Breast epithelium (tissue), 4 donors: ENCODE measurements around the gene SLC10A3. TPM values are rescaled to one million over a fixed set of nuclear protein-coding genes. Genes with fewer than 3 reads are reported as not detected.
A peak's percentile ranks its signal among the peaks of the same experiment; 100 is the strongest.

ENCODE experiments used
- DNase-seq, 2 donors: peaks; one replicate each; pipeline ENCODE4 v3.0.0-alpha.2; 2019; ENCODE audit warnings: low spot score in 2 of 2
- H3K27ac ChIP-seq, 2 donors: fragments of 200-600 bp; sonication (generic) in 1 of 2; one replicate each; pipeline ENCODE4 v1.5.1; 2016 to 2019; ENCODE audit warnings: mild to moderate bottlenecking in 1 of 2
- H3K27me3 ChIP-seq, 2 donors: fragments of 200-600 bp; sonication (generic) in 1 of 2; one replicate each; pipeline versions ENCODE4 v1.5.1 to v1.6.0; 2017 to 2019; ENCODE audit warnings: control low read depth in 1 of 2, mild to moderate bottlenecking in 1 of 2
- H3K36me3 ChIP-seq: fragments of 200-600 bp; one replicate; pipeline ENCODE4 v1.5.1; 2019
- H3K4me1 ChIP-seq, 2 donors: fragments of 200-600 bp; sonication (generic); one replicate each; pipeline ENCODE4 v1.5.1; 2016 to 2019; ENCODE audit warnings: control low read depth in 1 of 2
- H3K4me3 ChIP-seq, 3 donors: fragments of 200-600 bp; sonication (generic); 1 replicate in 2 of 3; 2 replicates in 1 of 3; pipeline ENCODE4 v1.5.1; 2016 to 2019; ENCODE audit warnings: mild to moderate bottlenecking in 3 of 3, moderate library complexity in 2 of 3
- H3K9me3 ChIP-seq, 2 donors: fragments of 200-600 bp; sonication (generic) in 1 of 2; one replicate each; pipeline ENCODE4 v1.5.1; 2016 to 2019; ENCODE audit warnings: control low read depth in 1 of 2
- CTCF ChIP-seq, 3 donors: fragments of 450-650 bp; IDR thresholded peaks; one replicate each; pipeline ENCODE4 v1.5.1; 2016 to 2017; ENCODE audit warnings: antibody characterized with exemption in 3 of 3, mild to moderate bottlenecking in 3 of 3, moderate library complexity in 3 of 3
- POLR2A ChIP-seq: fragments of 450-650 bp; IDR thresholded peaks from one replicate; pipeline ENCODE4 v1.6.1; 2016; ENCODE audit warnings: antibody characterized with exemption, mild to moderate bottlenecking, moderate library complexity
- POLR2AphosphoS5 ChIP-seq, 3 donors: sonication (generic); formaldehyde crosslinking; IDR thresholded peaks; one replicate each; pipeline ENCODE4 v1.6.1; 2017; ENCODE audit warnings: antibody characterized with exemption in 3 of 3
- intact Hi-C: fragments of 100-400 bp; cut with DNase I; formaldehyde crosslinking; loops from one replicate; pipeline ENCODE4 v1.15.1; 2023; ENCODE audit warnings: low total_unique reads
- total RNA-seq, 3 donors: library from RNA; depleted of rRNA; stranded (reverse); fragments of >200 nt; gene quantifications; one replicate each; pipeline ENCODE4 v1.1.0, GENCODE V29; 2016

SLC10A3 gene
- total RNA-seq, 3 donors from 2014 or later: 17.0 to 24.0 (median 19.5) TPM

GRCh38 chrX:154443479-154443910 is 46.9 kb downstream of the SLC10A3 start:
- peak overlapping the region; percentile 58 to 82 (median 62) for H3K4me3 ChIP-seq
- TF ChIP-seq CTCF (IDR thresholded peaks at IDR 0.05): no peak
- TF ChIP-seq POLR2A: no peak
- no peak for TF ChIP-seq POLR2AphosphoS5 (IDR thresholded peaks at IDR 0.05)
- no peaks in the 10 kb centered on the region for H3K4me1 ChIP-seq
- intact Hi-C loops: no loop called here
- peaks cover 0 to 55% of the 10 kb centered on the region in 2 donors for H3K27me3 ChIP-seq
- H3K9me3 ChIP-seq: no peaks in the 10 kb centered on the region
- H3K27ac ChIP-seq: peak overlapping the region; percentile 90
- no peaks in the 10 kb centered on the region for H3K36me3 ChIP-seq
- DNase-seq: no peak

GRCh38 chrX:154441984-154442707 is 48.3 kb downstream of the SLC10A3 start:
- no peaks in the 10 kb centered on the region for H3K36me3 ChIP-seq
- TF ChIP-seq POLR2A (no peak), POLR2AphosphoS5 (IDR thresholded peaks at IDR 0.05) (no peak), CTCF (IDR thresholded peaks at IDR 0.05) (no peak)
- peak; percentile 52 to 64 for DNase-seq
- H3K27me3 ChIP-seq: peaks cover 0 to 54% of the 10 kb centered on the region in 2 donors
- H3K27ac ChIP-seq: peak overlapping the region in 1 of 2 donors; percentile 90
- intact Hi-C loops: no loop called here
- H3K9me3 ChIP-seq: no peaks in the 10 kb centered on the region
- no peak overlapping the region for H3K4me3 ChIP-seq
- H3K4me1 ChIP-seq: no peaks in the 10 kb centered on the region

GRCh38 chrX:154441564-154441963 is 48.9 kb downstream of the SLC10A3 start:
- Histone ChIP-seq H3K27me3 (peaks cover 0 to 51% of the 10 kb centered on the region in 2 donors), H3K4me3 (no peak overlapping the region), H3K4me1 (no peaks in the 10 kb centered on the region), H3K27ac (peak overlapping the region in 1 of 2 donors; percentile 33), H3K9me3 (no peaks in the 10 kb centered on the region), H3K36me3 (no peaks in the 10 kb centered on the region)
- intact Hi-C loops: no loop called here
- TF ChIP-seq POLR2A: no peak
- no peak for TF ChIP-seq CTCF (IDR thresholded peaks at IDR 0.05)
- no peak for DNase-seq

GRCh38 chrX:154440623-154441357 is 49.6 kb downstream of the SLC10A3 start:
- TF ChIP-seq POLR2A (no peak), POLR2AphosphoS5 (IDR thresholded peaks at IDR 0.05) (no peak), CTCF (IDR thresholded peaks at IDR 0.05) (no peak)
- intact Hi-C loops: no loop called here
- no peaks in the 10 kb centered on the region for H3K9me3 ChIP-seq

GRCh38 chrX:154439841-154440240 is 50.6 kb downstream of the SLC10A3 start:
- intact Hi-C loops: no loop called here
- Histone ChIP-seq H3K27ac (no peak overlapping the region), H3K4me3 (no peak overlapping the region), H3K36me3 (no peaks in the 10 kb centered on the region), H3K27me3 (peaks cover 0 to 40% of the 10 kb centered on the region in 2 donors), H3K9me3 (no peaks in the 10 kb centered on the region), H3K4me1 (no peaks in the 10 kb centered on the region)
- no peak for TF ChIP-seq CTCF (IDR thresholded peaks at IDR 0.05)
- TF ChIP-seq POLR2AphosphoS5 (IDR thresholded peaks at IDR 0.05): no peak
- no peak for TF ChIP-seq POLR2A
- DNase-seq: no peak

More at GRCh38 chrX:154440623-154441357, 49.6 kb downstream of the SLC10A3 start:
- Histone ChIP-seq H3K27me3 (peaks cover 0 to 45% of the 10 kb centered on the region in 2 donors), H3K27ac (no peak overlapping the region), H3K4me1 (no peaks in the 10 kb centered on the region), H3K36me3 (no peaks in the 10 kb centered on the region), H3K4me3 (no peak overlapping the region)
- no peak for DNase-seq
